Calu3 (cell line): ENCODE results near the gene CPNE8. TPM values are rescaled to one million over a fixed set of nuclear protein-coding genes. Genes with fewer than 3 reads are reported as not detected.

Experiments
- BruUV-seq: library from RNA; stranded (reverse); fragments of 400-500 nt; replicated peaks from 2 replicates; lab custom pipeline; 2021; lab: Mats Ljungman, UMichigan
- CTCF ChIA-PET: fragments of 300-600 bp; sonication (Branson Sonifier 250); formaldehyde crosslinking; loops from one replicate; lab custom pipeline; 2022; ENCODE audit warnings: antibody characterized with exemption; lab: Charles Lee
- DNase-seq: peaks from one replicate; pipeline ENCODE4 v3.0.0; 2022
- H3K27ac Mint-ChIP-seq: one replicate; pipeline ENCODE4 v1.8.0; 2022; ENCODE audit warnings: mixed read lengths; ENCODE audit not compliant: unreplicated experiment
- H3K27me3 Mint-ChIP-seq: one replicate; pipeline ENCODE4 v1.8.0; 2022; ENCODE audit warnings: mixed read lengths; ENCODE audit not compliant: unreplicated experiment
- H3K36me3 Mint-ChIP-seq: one replicate; pipeline ENCODE4 v1.8.0; 2022; ENCODE audit warnings: mild to moderate bottlenecking, moderate library complexity, mixed read lengths; ENCODE audit not compliant: insufficient read depth, unreplicated experiment
- H3K4me1 Mint-ChIP-seq: one replicate; pipeline ENCODE4 v1.8.0; 2022; ENCODE audit warnings: mild to moderate bottlenecking, low read depth, mixed read lengths; ENCODE audit not compliant: unreplicated experiment
- H3K4me3 Mint-ChIP-seq: one replicate; pipeline ENCODE4 v1.8.0; 2022; ENCODE audit warnings: mild to moderate bottlenecking, low read depth, moderate library complexity, mixed read lengths; ENCODE audit not compliant: unreplicated experiment
- H3K9me3 Mint-ChIP-seq: one replicate; pipeline ENCODE4 v1.8.0; 2022; ENCODE audit warnings: low read depth, mixed read lengths; ENCODE audit not compliant: unreplicated experiment
- CTCF ChIP-seq: fragments of 200-600 bp; IDR thresholded peaks from one replicate; pipeline ENCODE4 v1.8.0; 2022; ENCODE audit warnings: antibody characterized with exemption; ENCODE audit not compliant: unreplicated experiment
- intact Hi-C: fragments of 100-400 bp; cut with micrococcal nuclease; formaldehyde crosslinking; loops from one replicate; pipeline ENCODE4 v1.10.0; 2022; ENCODE audit not compliant: unreplicated experiment
- total RNA-seq: library from RNA; stranded (reverse); gene quantifications from 2 replicates; pipeline ENCODE4 v1.2.3, GENCODE V29; 2022

The CPNE8 gene
- total RNA-seq, 1 experiment from 2014 or later = 17.8 TPM

GRCh38 chr12:38648813-38649212 lies 256.6 kb downstream of the CPNE8 start:
- H3K27ac Mint-ChIP-seq = no peak overlapping the region
- no peaks in the 10 kb centered on the region for H3K36me3 Mint-ChIP-seq
- DNase-seq = no peak
- intact Hi-C loops = no loop called here
- TF ChIP-seq CTCF = no peak
- H3K27me3 Mint-ChIP-seq = no peaks in the 10 kb centered on the region
- no peak overlapping the region for H3K4me3 Mint-ChIP-seq
- no peaks in the 10 kb centered on the region for H3K9me3 Mint-ChIP-seq
- BruUV-seq = no TSS peak
- CTCF ChIA-PET = no interaction called here
- no peaks in the 10 kb centered on the region for H3K4me1 Mint-ChIP-seq

DNA sequence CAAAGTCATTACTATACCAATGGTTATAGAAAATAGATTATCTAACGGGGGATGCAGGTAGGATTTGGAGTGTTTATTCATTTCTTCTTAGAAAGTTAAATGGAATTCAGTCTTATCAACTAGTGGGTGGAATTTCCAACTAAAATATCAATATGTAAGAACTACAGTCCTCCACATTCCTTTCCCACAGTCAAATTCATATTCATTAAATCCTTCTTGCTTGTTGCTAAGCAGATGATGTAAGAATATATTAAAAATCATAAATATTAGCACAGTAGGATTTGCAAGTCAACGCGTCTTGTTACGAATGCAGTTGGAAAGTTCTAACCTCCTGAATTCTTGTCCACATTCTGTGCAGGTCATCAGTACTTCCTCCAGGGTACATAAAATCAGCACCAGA lies 259.2 kb downstream of the CPNE8 start:
- Mint-ChIP-seq H3K36me3 (no peaks in the 10 kb centered on the region), H3K4me1 (no peaks in the 10 kb centered on the region), H3K9me3 (no peaks in the 10 kb centered on the region), H3K4me3 (no peak overlapping the region), H3K27ac (no peak overlapping the region), H3K27me3 (no peaks in the 10 kb centered on the region)
- TF ChIP-seq CTCF = no peak
- BruUV-seq = no TSS peak
- DNase-seq = no peak
- CTCF ChIA-PET = interaction anchor here (0.6 kb wide), 2 partner anchors 502 to 797 kb away, joined by 5 to 6 read pairs; no protein-coding TSS in a partner anchor
- intact Hi-C loops = no loop called here

- no peak for TF ChIP-seq CTCF
- no peak overlapping the region for H3K4me3 Mint-ChIP-seq
- DNase-seq = no peak
- no peaks in the 10 kb centered on the region for H3K9me3 Mint-ChIP-seq
- no peak overlapping the region for H3K27ac Mint-ChIP-seq
- H3K4me1 Mint-ChIP-seq = no peaks in the 10 kb centered on the region
- H3K36me3 Mint-ChIP-seq = no peaks in the 10 kb centered on the region
- BruUV-seq = no TSS peak
- H3K27me3 Mint-ChIP-seq = no peaks in the 10 kb centered on the region
- CTCF ChIA-PET = no interaction called here
- intact Hi-C loops = no loop called here
Observed at GRCh38 chr12:38639625-38640024, 265.8 kb downstream of the CPNE8 start.

DNA sequence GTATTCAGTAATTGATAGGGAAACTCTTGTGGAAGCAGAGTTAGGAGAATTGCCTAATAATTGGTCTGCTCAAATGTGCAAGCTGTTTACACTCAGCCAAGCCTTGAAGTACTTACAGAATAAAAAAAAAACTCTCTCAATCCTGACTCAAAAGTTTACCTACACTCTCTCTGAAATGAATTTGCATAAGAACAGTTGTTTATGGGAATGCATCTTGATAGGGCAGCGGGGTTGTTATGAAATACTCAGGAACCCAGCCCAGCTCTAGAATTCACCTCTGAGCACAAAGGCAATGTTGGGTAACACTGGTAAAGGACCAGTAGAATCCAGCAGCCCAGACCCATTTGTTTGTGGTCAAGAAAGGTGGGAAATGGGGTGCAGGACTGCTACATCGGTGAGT lies 267.0 kb downstream of the CPNE8 start:
- Mint-ChIP-seq H3K27me3 (no peaks in the 10 kb centered on the region), H3K27ac (no peak overlapping the region), H3K4me1 (no peaks in the 10 kb centered on the region), H3K36me3 (no peaks in the 10 kb centered on the region), H3K4me3 (no peak overlapping the region), H3K9me3 (no peaks in the 10 kb centered on the region)
- no TSS peak for BruUV-seq
- CTCF ChIA-PET = no interaction called here
- no peak for DNase-seq
- TF ChIP-seq CTCF = no peak
- intact Hi-C loops = no loop called here

GRCh38 chr12:38633511-38633910 lies 271.9 kb downstream of the CPNE8 start:
- DNase-seq = no peak
- H3K27ac Mint-ChIP-seq = no peak overlapping the region
- no peaks in the 10 kb centered on the region for H3K9me3 Mint-ChIP-seq
- H3K27me3 Mint-ChIP-seq = no peaks in the 10 kb centered on the region
- no peaks in the 10 kb centered on the region for H3K4me1 Mint-ChIP-seq
- TF ChIP-seq CTCF = no peak
- CTCF ChIA-PET = no interaction called here
- H3K36me3 Mint-ChIP-seq = no peaks in the 10 kb centered on the region
- intact Hi-C loops = no loop called here
- H3K4me3 Mint-ChIP-seq = no peak overlapping the region
- no TSS peak for BruUV-seq
